ENCODE data around the gene TRMT44.

The TRMT44 gene

GRCh38 chr4:8516996-8517550 is 76.5 kb downstream of the TRMT44 start:
- no peak for DNase-seq

GRCh38 chr4:8517946-8518345 is 77.4 kb downstream of the TRMT44 start:
- no peak for DNase-seq

- no peak for DNase-seq
Measured at GRCh38 chr4:8522160-8523120, 81.9 kb downstream of the TRMT44 start.

GRCh38 chr4:8523175-8523574 is 82.6 kb downstream of the TRMT44 start:
- DNase-seq = no peak

- no peak for DNase-seq
Measured at GRCh38 chr4:8523766-8524165, 83.2 kb downstream of the TRMT44 start.

GRCh38 chr4:8524595-8525382 is 84.2 kb downstream of the TRMT44 start:
- DNase-seq = no peak

- DNase-seq = no peak
Measured at GRCh38 chr4:8525383-8526120, 85.0 kb downstream of the TRMT44 start.

Data from CD4-positive, alpha-beta T cell treated with Interleukin-4 for 1 hour (primary cell).